Activated CD4-positive, alpha-beta T cell treated with anti-CD3 and anti-CD28 coated beads, Interleukin-2, amount 50 U/mL, for 16 hours (primary cell): Measurements from ENCODE around the gene RHBG.
"Not testable (repeated sequence)": the region's sequence is repeated elsewhere in the genome, so short reads cannot be mapped to it uniquely, and the experiment has no call there.

Source experiments
- DNase-seq: peaks from one replicate; pipeline ENCODE4 v3.0.0-alpha.2; 2020

The RHBG gene

DNA sequence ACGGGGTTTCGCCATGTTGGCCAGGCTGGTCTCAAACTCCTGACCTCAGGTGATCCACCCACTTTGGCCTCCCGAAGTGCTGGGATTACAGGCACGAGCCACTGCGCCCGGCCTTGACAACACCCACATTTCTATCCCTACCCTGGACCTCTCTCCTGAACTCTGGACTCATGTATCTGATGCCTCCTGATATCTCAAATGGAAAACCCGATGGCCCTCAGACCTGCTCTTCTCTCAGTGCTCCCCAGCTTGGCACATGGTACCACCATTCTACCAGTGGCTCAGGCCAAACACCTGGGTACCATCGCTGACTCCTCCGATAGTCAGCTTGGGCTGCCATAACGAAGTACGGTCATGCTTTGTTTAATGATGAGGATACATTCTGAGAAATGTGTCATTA is 8.5 kb upstream of the RHBG start:
- no peak for DNase-seq

DNA sequence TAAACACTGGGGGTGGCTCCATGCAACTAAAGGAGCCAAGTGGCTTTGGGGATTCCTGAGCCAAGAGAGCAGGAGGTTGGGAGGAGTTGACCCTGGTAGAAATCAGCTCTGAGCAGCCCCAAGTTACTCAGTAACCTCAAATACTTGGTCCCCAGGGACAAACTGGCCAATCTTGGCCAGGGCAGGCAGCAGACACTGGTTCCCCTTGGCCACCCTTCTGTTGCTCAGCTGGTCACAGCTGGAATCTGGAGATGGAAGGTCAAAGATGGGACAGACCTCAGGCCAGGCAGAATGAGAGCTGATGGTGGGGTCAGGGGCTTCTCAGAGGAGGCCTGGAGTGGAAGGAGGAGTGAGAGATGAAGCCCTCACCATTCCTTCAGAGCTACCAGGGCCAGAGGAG is 3.3 kb upstream of the RHBG start:
- no peak for DNase-seq

DNA sequence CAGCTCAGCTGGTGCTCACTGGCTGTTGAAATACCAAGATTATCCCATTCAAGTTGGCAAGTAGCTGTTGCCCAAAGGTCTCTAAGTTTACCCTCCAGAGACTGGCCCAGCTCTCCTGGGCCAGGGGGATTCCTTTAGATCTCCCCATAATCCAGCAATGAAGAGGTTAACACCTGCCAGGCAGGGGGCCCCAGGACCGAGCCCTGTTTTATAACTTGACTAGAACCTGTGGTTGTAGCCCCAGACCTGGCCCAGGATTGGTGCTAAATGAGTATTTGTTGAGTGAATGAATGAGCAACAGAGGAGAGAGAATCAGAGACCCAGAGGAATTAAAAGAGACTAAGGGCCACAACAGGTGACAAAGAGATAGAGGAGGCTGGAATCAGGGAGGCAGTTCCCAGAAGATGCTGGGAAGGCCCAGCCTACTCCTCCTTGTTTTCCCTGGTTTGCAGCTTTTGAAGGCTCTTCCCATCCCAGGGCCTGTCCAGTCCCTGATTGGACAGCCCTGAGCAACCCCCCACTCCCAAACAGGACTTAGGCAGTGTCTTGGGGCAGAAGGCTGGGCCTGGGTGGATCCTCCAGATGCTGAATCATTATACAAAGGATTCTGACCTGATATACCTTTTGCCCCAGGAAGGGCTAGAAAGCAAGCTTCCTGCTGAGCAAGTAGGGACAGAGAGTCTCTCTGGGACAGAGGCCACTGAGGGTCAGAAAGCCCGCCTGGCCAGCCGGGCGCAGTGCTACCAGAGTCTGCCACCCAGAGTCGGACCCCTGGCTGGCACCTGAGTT is 2.4 kb upstream of the RHBG start:
- no peak for DNase-seq

DNA sequence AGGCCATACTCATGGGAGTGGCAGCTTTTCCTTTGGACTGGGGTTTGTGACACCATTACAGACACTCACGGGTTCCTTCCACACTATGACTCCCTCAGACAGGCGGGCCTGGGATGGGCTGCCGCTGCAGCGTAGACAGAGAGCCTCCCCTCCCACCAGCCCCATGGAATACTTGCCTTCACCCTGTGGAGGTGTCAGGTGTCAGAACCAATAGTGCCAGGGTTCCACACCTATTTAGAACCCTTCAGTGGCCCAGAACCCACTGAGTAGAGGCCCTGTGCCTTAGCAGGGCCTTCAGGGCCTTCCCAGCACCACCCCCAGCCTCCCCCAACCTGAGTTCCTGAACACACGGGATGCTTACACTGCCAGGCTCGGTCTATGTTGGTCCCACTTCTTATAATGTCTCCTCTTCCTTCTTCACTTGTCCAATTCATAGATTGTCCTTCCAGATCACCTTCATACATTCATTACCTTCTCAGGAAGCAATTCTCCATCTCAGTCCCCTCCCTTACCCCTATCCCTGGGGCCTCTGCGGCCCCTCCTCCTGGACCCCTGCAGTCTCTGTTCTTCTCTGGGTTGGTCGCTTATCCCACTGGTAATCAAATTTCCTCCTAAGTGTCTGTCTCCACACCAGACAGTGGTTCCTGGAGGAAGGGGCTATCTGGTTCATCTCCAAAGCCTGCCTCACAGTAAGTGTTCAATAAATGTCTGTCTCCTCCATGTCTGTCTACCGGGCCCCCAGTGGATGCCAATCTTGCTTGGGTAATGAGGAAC is 1.4 kb upstream of the RHBG start:
- DNase-seq, result no peak

DNA sequence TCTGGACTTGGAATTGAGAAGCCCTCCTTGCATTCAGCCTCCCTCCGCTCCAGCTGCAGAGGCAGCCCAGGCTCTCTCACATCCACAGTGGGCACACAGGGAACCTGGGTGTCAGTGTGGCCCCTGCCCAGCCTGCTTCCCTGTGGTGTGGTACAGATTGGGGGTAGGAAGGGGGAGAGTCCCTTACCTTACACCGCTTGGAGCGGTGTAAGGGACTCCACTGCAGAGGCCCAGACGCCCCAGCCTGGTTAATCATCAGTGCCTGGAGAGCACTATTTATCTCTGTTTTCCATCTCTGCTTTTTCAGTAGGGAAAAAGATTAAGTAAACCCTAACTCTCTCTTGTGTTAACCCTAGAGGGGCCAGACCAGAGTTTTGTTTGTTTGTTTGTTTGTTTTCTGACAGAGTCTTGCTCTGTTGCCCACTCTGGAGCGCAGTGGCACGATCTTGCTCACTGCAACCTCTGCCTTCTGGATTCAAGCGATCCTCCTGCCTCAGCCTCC is 803 bp upstream of the RHBG start:
- no peak for DNase-seq

DNA sequence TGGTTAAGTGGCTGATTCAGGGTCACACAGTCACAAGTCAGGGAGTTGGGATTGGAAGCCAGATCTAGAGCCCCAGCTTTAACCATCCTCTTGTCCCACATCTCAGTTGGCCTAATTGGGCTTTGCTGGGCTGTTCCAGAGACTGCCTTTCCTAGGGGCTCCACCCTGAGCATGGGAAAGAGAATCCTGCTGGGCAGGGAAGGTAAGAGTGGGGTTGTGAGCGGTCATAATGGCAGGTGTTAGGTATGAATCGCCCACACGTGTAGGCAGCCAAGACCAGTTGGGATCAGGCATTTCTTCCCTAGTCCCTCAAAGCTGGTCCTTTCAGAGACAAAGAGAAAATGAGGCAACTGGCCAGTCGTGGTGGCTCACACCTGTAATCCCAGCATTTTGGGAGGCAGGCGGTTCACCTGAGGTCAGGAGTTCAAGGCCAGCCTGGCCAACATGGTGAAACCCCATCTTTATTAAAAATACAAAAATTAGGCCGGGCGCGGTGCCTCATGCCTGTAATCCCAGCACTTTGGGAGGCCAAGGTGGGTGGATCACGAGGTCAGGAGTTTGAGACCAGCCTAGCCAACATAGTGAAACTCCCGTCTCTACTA is 775 bp downstream of the RHBG start:
- not testable (repeated sequence) for DNase-seq

DNA sequence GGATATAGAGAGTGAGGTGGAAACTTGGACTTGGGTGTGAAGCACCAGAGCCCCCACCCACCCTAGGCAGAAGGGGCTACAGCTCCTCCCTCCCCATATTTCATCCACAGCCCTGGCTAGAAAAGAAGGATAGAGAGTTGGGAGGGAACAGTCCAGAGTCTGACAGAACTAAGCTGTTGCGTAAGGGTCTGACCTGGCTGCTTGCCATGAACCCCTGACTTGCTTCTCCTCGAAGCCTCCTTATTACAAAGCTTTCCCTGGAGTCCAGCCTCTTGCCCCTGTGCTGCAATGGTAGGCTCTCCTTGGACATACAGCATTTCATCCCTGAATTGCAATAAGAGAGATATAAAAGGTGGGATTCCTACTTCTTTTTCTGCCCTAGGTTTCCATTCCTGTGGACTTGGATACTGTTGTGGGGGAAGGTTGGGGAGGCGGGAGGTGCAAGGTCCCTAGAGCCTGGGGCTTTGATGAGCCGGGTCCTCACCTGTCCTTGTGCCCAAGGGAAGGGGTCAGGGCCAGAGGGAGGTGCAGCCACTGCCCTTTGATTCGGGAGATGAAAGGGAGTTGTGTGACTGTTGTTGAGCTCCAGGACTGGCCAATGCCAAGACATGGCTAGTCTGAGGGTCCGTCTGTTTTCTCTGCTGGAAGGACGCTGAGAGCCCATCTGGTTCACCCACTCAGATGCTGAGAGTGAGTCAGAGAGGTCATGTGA is 2.7 kb downstream of the RHBG start:
- no peak for DNase-seq

DNA sequence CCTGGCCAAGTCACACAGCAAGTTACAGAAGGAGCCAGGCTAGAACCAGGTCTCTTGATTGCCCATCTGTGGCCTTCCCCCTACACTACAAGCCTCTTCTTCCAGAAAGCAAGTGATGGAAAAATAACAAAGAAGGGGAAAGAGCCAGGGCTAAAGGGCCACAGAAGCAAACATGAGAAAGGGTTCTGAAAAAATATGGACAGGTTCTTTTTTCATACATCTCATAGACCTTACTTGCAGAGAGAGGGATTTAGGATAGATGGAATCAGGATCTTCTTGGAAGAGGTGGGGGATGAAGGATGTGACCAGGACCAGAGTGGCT is 3.2 kb downstream of the RHBG start:
- DNase-seq, result no peak

DNA sequence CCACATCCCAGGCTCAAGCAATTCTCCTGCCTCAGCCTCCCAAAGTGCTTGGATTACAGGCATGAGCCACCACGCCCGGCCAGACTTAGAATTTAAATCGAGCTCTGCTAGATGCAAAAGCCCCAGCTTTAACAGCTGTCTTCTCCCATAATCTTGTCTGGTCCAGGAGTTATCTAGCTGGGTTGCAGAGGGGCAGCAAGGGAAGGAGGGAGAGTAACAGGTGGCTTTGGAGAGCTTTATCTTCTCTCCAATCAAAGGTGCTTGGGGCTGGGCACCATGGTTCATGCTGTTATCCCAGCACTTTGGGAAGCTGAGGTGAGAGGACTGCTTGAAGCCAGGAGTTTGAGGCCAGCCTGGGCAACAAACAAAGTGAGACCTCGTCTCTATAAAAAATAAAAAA is 3.9 kb downstream of the RHBG start:
- no peak for DNase-seq

DNA sequence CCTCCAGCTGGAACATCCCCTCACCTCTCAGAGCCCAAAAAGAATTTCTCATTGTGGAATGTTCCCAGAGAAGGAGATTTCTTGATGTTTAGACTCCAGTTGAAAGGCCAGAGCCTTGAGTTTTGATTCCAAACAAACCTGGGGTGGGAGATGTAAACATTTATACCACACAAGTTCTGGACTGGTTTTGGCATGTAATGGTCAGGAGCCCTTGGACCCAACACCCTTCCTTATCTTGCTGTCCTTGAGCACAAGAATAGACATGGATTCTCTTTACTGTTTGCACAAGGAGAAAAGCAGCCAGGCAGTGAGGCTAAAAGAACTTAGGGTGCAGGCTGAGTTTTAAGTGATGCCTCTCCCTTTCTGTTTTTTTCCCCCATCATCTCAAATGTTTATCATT is 4.5 kb downstream of the RHBG start:
- no peak for DNase-seq

DNA sequence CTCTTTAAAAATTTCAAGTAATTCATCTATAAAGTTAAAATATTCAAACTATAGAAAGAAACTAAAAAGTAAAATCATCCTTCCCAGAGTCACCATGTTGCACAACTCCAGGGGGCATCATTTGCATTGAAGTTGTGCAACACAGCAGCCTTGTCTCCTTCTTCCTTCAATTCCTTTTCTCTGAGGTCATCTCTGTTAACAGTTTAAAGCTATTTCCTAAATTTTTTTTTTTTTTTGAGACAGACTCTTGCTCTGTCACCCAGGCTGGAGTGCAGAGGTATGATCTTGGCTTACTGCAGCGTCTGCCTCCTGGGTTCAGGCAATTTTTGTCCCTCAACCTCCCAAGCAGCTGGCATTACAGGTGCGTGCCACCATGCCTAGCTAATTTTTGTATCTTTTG is 7.1 kb downstream of the RHBG start:
- no peak for DNase-seq

DNA sequence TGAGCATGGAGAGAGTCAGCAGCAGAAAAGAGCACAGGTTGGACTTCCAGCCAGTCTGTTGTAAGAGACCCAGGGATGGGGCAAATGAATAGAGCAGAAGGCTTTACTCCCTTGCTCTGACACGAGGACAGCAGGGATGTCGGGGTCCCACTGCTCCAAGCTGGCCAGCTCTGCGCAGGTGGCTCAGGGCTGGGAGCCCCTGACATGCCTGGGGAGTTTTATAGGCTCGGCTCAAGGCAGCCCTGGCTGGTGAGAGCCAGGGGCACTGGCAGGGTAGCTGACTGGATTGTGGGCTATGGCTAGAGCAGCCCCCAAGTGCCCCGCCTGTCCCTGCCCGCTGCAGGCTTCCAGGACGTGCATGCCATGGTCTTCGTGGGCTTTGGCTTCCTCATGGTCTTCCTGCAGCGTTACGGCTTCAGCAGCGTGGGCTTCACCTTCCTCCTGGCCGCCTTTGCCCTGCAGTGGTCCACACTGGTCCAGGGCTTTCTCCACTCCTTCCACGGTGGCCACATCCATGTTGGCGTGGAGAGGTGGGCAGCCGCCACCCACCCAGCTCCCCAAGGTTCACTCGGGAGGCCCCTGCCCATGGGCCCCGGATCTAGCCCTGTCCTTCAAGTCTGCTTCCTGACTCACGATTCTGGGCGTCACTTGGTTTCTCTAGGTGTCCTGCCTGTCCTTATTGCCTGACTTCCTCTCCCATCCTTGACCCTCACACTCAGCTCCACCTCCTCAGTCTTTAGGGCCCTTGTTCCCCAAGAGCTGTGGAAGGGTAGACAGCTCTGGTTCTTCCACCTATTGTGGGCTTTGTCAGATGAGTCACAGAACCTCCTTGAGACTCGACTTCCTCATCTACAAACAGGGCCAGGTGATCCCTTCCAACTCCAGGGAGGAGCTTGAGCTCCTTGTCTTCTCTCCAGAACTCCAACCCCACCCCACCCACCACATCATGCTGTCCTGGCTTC is 8.2 kb downstream of the RHBG start:
- DNase-seq, result no peak

DNA sequence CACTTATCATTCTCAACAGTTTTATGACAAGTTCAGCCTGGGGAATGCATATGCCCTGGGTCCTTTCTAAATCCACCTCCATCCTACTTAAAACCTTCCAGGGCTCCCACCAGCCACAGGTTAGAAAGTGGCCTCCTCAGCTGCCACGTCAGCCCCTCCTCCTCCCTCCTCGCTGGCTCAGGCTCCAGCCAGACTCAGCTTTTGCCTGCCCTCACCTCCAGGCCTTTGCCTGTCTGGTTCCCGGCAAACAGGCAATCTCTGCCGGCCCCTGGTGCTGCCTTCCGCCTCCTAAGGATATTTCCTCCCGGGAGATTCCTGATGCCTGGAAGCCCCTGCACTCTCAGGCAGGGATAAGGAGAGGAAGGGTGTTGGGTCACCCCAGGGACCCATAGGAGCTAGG is 9.5 kb downstream of the RHBG start:
- DNase-seq, result no peak

DNA sequence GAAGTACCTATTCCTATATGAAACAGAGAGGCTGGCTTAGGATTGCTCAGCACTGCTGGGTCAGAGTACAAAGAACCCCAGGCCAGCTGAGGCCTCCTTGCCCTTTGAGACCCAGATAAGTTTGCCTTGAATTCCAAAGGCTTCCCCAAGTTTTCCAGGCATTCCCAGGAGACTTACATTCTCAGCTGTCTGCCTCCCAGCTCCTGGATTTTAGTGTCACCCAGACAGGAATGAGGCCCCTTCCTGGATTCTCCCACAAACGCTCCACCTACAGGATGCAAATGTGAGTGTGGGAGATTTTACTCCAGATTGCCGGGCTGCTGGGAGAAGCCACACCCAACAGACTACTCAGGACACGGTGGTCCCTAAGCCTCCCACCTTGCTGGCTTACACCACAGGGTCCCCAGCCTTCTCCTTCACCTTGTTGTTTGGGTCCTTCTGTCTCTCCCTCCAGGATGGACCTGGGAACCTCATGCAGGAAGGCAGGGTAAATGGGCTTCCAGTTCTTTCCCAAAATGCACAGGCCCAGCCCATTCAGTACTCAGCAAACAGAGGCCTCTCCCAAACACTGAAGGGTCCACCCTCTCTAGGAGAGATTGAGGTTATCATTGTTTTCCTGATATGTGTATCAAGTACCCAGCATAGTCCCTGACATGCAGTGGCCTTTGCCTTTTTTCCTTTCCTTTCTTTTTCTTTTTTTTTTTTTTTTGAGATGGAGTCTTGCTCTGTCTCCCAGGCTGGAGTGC is 10.6 kb downstream of the RHBG start:
- no peak for DNase-seq

DNA sequence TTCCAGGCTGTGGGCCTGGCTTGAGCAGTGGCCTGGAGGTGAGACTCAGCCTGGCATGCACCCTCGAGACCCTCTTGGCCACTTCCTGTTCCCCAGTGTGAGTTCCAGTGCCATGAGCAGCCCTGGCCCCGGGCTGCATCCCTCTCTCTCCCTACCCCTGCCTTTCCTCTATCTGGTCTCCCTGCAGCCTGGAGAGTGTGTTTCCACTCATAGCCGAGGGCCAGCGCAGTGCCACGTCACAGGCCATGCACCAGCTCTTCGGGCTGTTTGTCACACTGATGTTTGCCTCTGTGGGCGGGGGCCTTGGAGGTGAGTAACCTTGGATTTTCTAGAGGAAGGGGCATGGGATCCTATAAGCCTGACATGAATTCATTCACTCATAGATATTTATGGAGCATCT is 13.6 kb downstream of the RHBG start:
- no peak for DNase-seq

DNA sequence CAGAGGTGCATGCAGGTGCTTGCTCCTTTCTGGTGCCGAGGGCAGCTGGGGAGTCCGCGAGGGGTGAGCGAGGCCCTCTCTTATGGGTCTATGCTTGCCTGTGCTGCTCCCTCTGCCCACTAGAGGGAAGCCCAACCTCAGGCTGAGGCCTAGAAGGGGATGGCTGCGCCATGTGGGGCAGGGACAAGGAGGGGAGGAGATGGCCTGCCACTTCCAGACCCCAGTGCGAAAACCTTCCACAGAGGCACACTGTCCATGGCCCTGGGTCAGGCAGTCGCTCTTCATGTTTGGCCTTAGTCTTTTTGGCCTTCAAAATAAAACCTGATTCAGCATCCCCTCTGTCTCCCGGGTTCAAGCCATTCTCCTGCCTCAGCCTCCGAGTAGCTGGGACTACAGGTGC is 14.0 kb downstream of the RHBG start:
- peak; percentile 66 for DNase-seq

DNA sequence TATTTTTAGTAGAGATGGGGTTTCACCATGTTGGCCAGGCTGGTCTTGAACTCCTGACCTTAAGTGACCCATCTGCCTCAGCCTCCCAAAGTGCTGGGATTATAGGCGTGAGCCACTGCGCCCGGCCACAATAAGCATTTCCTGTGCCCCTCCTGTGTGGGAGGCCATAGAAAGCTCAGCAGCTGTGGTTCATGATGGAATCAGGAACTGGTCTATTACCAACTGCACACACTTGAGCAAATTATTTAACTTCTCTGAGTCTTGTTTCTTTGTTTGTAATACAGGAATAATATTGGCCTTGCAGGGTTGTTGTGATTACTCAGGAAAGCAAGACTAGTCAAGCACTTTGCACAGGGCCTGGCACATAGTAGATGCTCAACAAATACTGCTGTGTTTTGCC is 15.0 kb downstream of the RHBG start:
- no peak for DNase-seq

DNA sequence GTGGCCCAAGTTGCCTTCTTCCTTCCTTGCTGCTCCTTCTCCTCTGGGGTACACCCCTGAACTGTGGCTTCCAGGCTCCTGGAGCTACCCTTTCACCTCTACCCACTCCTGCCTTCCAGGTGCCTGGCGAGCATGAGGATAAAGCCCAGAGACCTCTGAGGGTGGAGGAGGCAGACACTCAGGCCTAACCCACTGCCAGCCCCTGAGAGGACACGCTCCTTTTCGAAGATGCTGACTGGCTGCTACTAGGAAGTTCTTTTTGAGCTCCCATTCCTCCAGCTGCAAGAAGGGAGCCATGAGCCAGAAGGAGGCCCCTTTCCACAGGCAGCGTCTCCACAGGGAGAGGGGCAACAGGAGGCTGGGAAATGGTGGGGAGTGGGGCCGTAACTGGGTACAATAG is 15.6 kb downstream of the RHBG start:
- DNase-seq, result no peak

DNA sequence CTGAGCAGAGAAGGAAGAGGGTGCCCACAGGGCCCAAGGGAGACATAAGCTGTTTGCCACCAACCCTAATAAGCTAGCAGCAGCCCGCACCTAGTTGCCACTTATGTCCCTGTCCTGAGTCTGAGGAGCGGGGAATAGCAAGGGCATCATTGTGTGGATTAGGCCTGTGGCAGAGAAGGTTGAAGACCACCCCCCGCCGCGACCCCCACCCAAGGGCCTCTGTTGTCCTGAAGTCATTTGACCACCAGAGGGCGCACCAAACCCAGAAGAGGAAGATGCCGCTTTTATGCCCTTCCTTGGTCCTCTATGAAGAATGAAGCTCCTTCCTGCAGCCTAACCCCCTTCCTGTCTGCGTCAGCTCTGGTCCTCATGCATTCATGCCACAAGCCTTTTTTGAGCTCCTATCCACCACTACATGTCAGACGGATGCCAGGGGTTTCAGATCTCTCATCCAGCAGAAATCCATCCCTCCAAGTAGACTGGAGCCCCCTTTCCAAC is 16.6 kb downstream of the RHBG start:
- DNase-seq, result peak; percentile 77

DNA sequence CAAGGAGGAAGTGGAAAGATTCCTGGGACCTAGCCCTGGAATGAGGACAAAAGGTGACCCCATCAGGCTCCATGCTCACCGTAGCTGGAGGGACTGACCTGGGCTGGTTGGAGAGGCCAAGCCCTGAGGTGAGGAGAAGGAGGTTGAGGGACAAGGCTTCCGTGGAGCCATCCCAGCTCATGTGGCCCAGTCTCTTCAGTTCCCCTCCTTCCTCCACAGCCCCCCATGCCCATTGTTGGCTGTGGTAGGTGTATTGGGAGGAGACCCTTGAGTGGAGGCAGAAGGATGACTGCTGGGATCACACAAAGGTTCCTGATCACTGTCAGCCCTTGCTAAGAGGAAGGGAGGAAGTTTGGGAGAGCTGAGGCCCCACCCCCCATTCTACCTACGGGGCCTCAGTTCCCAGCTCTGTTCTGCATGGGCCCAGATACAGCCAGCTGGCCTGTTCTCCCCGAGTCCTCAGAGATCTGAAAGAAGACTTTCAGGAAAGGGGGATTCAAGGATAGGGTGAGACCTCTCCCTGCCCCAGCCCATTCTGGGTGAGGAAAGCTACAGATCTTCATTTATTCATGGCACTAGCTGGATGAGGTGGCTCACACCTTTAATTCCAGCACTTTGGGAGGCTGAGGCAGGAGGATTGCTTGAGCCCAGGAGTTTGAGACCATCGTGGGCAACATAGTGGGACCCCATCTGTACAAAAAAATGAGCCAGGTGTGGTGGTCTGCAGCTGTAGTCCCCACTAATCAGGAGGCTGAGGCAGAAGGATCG is 17.3 kb downstream of the RHBG start:
- no peak for DNase-seq
